ENCODE data around the gene CMTM4. TPM values are rescaled to one million over a fixed set of nuclear protein-coding genes. Genes with fewer than 3 reads are reported as not detected.

Gene CMTM4
- polyA plus RNA-seq, 1 experiment = 28.0 TPM

GRCh38 chr16:66618588-66619375, 77.8 kb downstream of the CMTM4 start:
- H3K36me3 ChIP-seq (ENCODE audit: control insufficient read depth, insufficient read depth, low read length) = peaks cover 4% of the 10 kb centered on the region
- DNase-seq (ENCODE audit: low read depth) = peak; percentile 96
- POLR2A ChIA-PET = interaction anchor here (0.6 to 0.8 kb wide), 5 partner anchors 16 to 263 kb away, joined by 3 to 4 read pairs (median 3); no protein-coding TSS in a partner anchor
- H3K27me3 ChIP-seq (ENCODE audit: control insufficient read depth, insufficient read depth, low read length) = no peaks in the 10 kb centered on the region
- CTCF ChIA-PET = interaction anchor here (0.6 to 5.4 kb wide), 9 partner anchors 10 to 1339 kb away, joined by 3 to 41 read pairs (median 3); partner anchors contain the start of genes DYNC1LI2 and NAE1
- H3K4me3 ChIP-seq (ENCODE audit: low read depth, low read length) = no peak overlapping the region
- no peak for TF ChIP-seq CTCF (IDR thresholded peaks at IDR 0.05; ENCODE audit: insufficient read depth, low read depth, low read length)

DNA sequence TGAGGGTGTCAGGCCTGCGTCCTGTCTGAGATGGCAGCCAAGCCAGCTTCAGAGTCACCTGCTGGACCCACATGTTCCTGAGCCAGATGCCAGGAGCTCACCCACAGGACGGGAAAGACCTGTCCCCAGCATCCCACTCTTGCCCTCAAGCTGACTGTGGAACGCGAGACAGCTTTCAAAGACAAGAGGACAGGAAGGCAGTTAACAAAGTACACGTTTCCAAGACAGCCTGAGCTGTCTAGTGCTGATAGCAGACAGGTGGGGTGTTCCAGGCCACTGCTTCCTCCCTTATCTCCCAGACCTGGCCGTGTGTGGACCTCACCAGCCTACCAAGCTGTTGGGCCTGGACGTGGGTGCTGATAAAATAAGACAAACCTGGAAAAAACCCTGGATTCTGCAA, 78.8 kb downstream of the CMTM4 start:
- ChIA-PET CTCF (interaction anchor here (0.6 to 5.4 kb wide), 10 partner anchors 9 to 250 kb away, joined by 3 to 41 read pairs (median 4); no protein-coding TSS in a partner anchor), POLR2A (interaction anchor here (0.5 to 0.7 kb wide), 2 partner anchors 95 to 250 kb away, joined by 3 read pairs; no protein-coding TSS in a partner anchor)
- Histone ChIP-seq H3K27me3 (ENCODE audit: control insufficient read depth, insufficient read depth, low read length) (no peaks in the 10 kb centered on the region), H3K36me3 (ENCODE audit: control insufficient read depth, insufficient read depth, low read length) (peaks cover 6% of the 10 kb centered on the region), H3K4me3 (ENCODE audit: low read depth, low read length) (no peak overlapping the region)
- DNase-seq (ENCODE audit: low read depth) = no peak
- TF ChIP-seq CTCF (IDR thresholded peaks at IDR 0.05; ENCODE audit: insufficient read depth, low read depth, low read length) = no peak

DNA sequence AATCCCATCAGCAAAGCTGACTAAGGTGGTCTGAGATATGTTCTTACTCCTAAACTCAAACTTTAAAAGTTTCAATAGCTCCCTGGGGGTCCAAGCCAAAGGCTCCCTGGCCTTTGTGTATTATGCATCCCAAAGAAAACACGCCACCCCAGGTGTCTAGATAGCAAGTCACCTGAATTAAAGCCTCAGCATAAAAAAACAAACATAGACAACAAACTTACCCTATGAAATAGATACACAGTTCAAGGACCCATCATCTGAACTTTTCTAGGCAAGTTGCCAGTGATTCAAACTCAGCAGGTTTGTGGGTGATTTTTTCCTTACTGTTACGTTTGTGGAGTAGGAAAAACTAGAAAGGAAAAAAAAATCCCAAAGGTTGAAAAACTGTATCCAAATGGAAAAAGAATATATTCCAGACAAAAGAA, 79.5 kb downstream of the CMTM4 start:
- ChIA-PET POLR2A (no interaction called here), CTCF (interaction anchor here (0.6 to 5.4 kb wide), 7 partner anchors 9 to 211 kb away, joined by 3 to 41 read pairs (median 5); no protein-coding TSS in a partner anchor)
- DNase-seq (ENCODE audit: low read depth) = no peak
- H3K27me3 ChIP-seq (ENCODE audit: control insufficient read depth, insufficient read depth, low read length) = no peaks in the 10 kb centered on the region
- peaks cover 11% of the 10 kb centered on the region for H3K36me3 ChIP-seq (ENCODE audit: control insufficient read depth, insufficient read depth, low read length)
- TF ChIP-seq CTCF (IDR thresholded peaks at IDR 0.05; ENCODE audit: insufficient read depth, low read depth, low read length) = no peak
- no peak overlapping the region for H3K4me3 ChIP-seq (ENCODE audit: low read depth, low read length)

DNA sequence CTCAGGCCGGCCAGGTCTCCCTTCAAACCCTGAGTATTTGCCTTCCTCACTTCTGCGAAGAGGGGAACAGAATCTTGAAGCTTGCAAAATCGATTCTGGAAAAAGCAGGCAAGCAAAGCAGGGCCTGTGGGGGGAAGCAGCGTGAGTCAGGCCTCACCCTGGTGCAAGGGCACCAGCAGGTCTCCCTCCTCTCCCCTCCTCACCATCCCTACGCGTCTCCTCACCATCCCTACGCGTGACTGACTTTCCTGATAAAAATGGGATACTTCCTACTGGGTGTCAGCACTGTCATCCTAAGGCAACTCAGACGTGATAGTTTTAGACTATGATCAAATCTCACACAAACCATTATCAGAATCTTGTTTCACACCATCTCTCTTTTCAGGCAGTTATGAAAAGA, 80.0 kb downstream of the CMTM4 start:
- POLR2A ChIA-PET = no interaction called here

More for the DNA sequence above, 80.0 kb downstream of the CMTM4 start:
- Histone ChIP-seq H3K4me3 (ENCODE audit: low read depth, low read length) (no peak overlapping the region), H3K27me3 (ENCODE audit: control insufficient read depth, insufficient read depth, low read length) (no peaks in the 10 kb centered on the region), H3K36me3 (ENCODE audit: control insufficient read depth, insufficient read depth, low read length) (peaks cover 12% of the 10 kb centered on the region)
- CTCF ChIA-PET = interaction anchor here (1.0 to 5.4 kb wide), 2 partner anchors 8 to 104 kb away, joined by 5 to 41 read pairs; no protein-coding TSS in a partner anchor
- no peak for DNase-seq (ENCODE audit: low read depth)
- TF ChIP-seq CTCF (IDR thresholded peaks at IDR 0.05; ENCODE audit: insufficient read depth, low read depth, low read length) = no peak
